NCI-H1930 (cell line): ENCODE results near the gene ACSS1.

ENCODE experiments used
- DNase-seq, 2 experiments: peaks; one replicate each; lab custom pipeline; 2025; lab: John Stamatoyannopoulos, UW

The ACSS1 gene

DNA sequence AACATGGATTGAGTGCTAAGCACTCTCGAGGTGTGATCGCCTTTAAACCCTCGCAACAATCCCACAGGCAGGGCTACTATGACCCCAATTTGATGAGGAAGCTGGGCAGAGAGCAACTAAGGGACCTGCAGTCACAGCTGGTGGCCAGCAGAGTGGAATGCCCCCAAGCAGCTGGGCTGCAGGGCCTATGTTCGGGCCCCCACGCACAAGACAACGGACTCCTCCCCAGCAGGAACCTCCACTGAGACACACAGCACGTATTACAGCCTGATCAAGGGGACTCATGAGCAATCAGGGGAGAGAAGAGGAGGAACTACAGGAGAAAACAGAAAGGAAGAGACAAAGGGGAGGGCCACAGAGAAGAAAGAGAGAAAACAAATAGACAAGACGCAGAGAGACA lies 87.2 kb downstream of the ACSS1 start:
- no peak for DNase-seq

- no peak for DNase-seq
These were observed 87.8 kb downstream of the ACSS1 start for GRCh38 chr20:24970030-24970553.

GRCh38 chr20:24969186-24970029 lies 88.5 kb downstream of the ACSS1 start:
- DNase-seq: no peak

DNA sequence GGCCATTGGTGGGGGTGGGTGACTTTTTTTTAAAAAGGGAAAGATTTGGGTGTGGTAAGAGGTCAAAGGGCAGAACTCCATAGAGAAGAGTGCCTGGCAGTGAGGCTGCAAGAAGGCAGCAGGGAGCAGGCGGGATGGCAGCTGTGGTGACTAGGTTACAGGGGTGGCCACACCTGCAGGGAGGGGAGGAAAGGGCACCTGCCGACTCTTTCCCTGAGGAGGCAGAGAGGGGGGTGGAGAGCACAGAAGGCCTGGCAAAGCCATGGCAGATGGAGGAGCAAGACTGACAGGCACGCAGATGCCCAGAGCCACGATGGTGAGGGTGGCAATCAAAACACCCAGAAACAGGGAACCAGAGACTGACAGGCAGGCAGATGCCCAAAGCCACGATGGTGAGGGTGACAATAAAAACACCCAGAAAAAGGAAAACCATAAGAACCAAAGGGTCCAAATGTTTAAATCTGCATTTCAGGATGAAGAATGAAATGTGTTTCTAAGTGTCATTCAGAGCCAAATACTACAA lies 89.6 kb downstream of the ACSS1 start:
- no peak for DNase-seq

DNA sequence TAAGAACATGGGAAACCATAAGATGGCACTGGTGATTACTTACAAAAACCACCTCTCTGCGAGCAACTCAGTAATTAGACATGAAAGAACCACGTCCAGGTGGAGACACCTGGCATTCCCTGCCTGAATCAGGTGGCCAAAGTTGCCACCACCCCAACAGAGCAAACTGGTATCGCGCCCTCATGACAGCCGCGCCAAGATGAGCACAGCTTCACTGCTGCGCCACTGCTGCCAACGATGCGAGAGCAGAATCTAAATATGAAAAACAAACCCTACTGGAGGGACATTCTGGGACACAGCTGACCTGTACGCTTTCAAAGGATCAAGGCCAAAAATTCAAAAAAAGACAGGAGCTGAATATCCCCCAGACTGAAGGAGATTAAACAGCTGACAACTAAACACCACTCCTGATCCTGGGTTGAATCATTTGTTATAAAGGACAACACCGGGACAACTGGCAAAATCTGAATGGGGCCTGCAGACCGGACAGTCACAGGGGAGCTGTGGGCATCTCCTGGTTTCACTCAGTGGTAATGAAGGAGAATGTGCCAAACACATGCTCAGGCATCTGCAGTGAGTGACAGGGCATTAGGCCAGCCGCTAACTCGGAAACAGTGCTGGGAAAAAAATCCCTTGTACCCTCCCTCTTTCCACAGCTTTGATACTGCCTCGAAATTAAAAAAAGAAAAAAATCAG lies 91.5 kb downstream of the ACSS1 start:
- no peak for DNase-seq

DNA sequence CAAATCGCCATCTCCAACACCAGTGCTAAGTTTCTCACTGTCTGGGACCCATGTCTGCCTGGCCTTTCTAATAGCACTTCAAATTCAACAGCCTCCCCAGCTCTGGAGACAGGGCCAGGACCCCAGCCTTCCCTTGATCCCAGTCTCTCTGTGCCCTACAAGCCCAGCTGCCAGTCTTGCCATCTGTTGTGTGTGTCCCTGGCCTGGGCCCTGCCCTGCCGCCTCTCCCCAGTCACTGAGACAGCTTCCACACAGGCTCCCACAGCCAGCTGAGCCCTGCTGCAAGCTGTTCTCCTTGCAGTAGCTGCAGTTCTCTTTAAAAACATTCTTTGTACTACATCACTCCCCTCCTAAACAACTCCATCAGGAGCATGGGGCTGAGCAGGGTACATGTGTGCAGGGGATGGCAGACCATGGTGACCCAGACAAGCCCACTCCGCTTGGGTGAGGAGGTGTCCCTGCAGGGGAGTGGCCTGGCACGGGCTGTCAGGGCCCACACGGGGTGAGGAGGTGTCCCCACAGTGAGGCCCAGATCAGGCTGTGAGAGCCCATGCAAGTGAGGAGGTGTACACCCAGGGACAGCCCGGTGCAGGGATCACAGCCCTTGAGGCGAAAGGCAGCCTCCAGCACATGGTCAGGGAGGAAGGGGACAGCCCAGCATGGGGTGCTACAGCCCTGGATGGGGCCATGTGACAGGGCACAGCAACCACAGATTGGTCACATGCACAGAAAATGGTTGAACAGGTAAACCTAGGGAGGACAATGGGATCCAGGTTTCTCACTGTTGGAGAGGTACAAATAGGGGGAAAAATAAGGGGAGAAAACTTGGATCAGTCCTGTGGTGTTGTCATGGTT lies 92.6 kb downstream of the ACSS1 start:
- DNase-seq: no peak

DNA sequence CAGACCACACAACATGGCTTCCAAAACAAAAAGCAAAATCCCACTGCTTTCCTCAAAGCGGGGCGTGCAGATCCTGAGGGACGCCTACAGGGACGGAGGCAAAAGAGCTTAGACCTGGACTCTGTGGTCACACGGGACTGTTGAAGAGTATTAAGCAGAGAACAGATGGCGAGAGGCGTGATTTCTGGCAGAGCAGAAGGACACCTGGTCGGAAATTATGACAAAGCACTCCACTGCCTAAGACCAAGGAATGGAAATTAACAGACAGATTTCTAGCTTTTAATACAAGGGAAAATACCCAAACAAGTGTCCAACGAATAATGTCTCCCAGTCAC lies 93.5 kb downstream of the ACSS1 start:
- DNase-seq: no peak

DNA sequence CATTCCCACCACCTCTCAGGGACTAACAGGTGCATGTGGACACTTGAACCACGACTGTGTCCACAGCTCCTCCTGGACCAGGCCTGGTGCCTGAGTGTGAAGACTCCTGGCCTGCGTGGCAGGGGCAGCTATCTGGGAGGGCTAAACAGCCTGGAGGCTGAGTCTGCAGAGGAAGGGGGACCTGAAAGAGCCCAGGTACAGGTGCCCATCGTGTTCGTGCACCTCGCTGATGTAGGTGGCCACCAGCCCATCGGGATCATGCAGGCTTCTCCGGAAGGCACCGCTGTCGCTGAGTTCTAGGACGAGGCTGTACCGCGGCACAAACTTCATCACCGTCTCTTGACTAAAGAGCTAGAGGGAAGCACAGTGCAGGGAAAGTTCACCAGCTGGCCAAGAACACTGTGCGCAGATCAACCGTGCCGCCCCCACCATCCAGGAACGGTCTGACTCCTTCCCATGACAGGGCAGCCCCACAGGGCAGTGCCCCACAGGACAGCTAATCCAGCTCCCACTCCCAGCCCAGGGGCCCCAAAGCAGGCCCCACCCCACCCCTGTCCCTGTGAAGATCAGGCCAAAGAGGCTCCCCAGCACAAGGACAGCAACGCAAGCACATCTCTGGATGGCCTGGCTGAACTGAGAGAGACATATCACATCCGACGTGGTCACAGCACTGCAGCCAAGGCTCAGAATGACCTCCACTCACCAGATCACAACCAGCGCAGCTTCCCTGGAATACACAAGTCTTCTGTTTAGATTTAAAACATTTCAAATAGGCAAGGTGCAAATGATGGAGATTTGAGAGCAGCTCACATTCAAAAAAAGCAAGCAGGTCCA lies 94.0 kb downstream of the ACSS1 start:
- DNase-seq: no peak

- no peak for DNase-seq
These were observed 95.4 kb downstream of the ACSS1 start for GRCh38 chr20:24962510-24962909.

DNA sequence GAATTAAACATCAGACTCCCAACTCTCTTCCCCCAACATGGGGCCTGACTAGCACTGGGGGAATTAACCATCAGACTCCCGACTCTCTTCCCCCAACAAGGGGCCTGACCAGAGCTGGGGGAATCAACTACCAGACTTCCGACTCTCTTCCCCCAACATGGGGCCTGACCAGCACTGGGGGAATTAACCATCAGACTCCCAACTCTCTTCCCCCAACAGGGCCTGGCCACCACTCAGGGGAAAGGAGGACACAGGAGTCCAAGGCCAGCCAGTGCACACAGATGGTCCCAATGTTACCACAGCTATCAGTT lies 95.8 kb downstream of the ACSS1 start:
- no peak for DNase-seq

GRCh38 chr20:24961384-24962181 lies 96.4 kb downstream of the ACSS1 start:
- no peak for DNase-seq

DNA sequence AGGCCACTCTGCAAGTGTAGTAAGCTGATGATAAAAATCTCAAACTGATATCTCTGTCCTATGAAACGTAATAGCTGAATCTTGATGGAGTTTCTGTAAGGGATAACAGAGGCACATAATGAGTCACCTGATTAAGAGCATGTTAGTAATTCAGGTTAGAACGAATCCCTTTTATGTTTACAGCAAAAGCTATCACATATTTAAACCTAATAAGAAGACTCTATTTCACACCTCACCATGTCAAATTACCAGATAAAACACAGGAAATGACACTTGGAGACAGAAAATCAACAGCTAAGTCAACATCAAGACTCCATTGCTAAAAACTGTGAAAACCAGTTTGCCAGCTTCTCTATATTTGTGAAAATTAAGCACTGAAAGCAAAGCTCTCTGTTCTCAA lies 97.1 kb downstream of the ACSS1 start:
- no peak for DNase-seq

DNA sequence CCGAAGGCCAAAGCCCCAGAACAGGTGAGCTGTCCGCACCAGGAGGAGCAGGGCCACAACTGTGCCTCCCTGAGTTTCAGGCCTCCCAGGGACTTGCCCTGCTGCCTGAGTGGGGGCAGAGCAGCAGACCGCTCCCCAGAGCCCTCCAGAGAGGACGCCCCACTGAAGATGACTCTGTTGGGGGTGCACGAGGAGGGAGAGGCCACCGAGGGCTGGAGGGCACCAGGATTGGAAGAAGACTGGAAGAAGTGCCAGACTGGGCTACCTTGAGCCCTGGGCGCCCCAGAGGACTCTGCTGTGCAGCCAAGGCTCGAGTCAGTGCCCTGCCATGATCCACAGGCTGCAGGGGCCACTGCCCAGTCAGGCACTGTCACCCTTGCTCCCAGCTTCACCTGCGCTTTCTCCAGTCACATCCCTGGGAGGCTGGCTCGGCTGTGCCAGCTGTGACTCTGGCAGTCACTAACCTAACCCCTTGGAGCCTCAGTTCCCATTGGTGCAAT lies 97.6 kb downstream of the ACSS1 start:
- DNase-seq: no peak

GRCh38 chr20:24959591-24960301 lies 98.2 kb downstream of the ACSS1 start:
- DNase-seq: no peak

DNA sequence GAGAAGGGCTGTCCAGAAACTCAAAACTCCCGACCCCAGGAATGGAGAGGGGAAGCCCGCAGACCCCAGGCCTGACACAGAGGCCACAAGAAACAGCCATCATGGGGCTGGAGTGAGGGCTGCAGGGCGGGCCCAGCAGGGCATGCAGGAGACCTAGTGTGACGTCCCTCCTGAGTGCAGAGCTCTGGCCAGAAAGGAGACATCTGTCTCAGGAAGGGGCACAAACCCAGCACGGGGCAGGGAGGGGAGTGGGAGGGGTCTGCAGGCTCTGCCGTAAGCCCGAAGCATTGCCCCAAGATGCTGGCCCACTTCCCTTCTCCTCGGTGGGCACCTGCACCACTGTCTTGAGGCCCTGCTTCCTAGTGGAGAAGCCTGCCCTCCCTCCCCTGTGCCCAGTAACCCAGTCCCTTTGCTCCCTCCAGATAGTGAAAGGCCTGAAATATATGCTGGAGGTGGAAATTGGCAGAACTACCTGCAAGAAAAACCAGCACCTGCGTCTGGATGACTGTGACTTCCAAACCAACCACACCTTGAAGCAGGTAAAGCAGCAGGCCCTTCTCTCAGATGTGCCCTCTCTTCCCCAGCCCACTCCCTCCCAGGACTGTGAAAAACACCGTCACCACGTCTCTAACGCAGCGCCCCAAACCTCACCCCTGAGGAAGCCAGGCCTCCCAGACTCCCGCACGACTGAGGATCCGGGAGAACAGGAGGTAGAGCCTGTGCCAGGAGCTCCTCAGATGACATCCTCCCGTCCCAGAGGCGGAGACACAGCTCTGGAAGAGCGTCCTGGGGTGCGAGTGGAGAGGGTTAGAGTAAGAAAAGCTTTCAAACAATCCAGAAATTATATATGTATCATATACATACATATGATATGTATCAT lies 99.2 kb downstream of the ACSS1 start:
- no peak for DNase-seq

DNA sequence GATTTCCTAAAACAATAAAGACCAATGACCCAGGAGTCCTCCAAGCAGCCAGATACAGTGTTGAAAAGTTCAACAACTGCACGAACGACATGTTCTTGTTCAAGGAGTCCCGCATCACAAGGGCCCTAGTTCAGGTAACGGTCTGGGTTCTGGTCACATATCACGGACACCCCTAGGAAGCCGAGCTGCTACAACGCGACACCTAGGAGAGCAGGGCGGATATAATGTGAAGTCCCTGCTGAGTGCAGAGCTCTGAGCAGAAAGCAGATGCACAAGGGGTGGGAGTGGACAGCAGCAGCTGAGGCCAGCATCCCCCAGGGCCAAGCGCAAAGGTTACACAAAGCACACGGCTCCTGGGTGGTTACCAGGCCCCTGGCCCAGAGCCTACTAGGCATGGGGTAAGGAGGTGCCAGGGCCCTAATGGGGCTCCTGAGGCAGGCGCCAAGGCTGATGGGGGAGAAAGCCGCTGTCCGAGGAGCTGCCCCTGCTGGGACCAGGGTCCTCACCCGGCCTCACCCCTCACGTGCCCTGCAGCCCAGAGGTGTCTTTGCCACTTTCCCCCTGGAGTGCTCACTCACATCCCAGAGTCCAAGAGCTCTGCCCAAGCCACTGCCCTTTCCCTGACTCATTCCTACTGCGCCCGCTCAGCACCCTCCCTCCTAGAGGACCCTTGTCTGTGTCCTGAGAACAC lies 100.5 kb downstream of the ACSS1 start:
- DNase-seq: no peak
